ENCODE data around the gene ADH1C.
"Not testable (repeated sequence)": the region's sequence is repeated elsewhere in the genome, so short reads cannot be mapped to it uniquely, and the experiment has no call there.

Gene ADH1C

DNA sequence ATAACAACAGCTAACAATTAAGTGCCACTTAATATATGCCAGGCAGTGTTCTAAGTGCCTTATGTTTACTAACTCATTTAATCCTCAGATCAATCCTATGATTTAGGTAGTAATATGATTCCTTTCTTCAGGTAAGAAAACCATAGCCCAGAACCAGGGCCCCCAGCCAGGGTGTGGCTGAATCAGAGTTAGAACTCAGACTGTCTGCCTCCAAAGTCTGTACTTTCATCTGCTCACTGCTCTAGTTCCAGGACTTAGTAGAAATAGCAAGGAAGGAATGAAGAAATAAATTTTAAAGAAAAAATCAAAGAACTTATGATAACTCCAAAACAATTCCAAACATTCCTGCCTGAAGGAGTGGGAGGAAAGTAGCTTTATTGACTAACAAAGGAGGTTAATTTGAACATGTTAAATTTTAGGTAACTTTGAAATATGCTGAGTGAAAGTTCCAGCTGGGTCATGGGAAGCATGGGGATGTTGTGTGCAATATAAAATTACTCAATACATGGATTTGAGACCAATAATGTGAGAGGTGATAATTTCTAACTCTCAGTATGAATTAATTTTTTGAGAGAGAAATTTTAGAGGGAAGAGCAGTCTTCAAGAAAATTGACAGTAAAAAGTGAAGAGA lies 8.8 kb upstream of the ADH1C start:
- DNase-seq = no peak
- in situ Hi-C loops (cut with HindIII; ENCODE audit: low pct_ligation_motif_present, low pct_unique_long_range_greater_than_20kb, low sequenced_read_pairs) = no loop called here

DNA sequence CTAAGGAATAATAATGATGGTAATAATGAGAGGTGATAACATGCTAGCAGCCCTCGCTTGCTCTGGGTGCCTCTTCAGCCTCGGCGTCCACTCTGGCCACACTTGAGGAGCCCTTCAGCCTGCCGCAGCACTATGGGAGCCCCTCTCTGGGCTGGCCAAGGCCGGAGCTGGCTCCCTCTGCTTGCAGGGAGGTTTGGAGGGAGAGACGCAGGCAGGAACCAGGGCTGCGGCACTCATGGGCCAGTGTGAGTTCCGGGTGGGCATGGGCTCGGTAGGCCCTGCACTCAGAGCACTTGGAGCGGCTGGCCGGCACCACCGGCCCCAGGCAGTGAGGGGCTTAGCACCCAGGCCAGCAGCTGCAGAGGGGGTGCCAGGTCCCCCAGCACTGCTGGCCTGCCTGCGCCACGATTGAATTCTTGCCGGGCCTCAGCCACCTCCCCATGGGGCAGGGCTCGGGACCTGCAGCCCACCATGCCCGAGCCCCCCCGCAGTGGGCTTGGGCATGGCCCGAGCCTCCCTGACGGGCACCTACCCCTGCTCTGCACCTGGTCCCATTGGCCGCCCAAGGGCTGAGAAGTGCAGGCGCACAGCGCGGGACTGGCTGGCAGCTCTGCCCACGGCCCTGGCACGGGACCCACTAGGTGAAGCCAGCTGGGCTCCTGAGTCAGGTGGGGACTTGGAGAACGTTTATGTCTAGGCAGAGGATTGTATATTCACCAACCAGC lies 7.1 kb upstream of the ADH1C start:
- in situ Hi-C loops (cut with HindIII; ENCODE audit: low pct_ligation_motif_present, low pct_unique_long_range_greater_than_20kb, low sequenced_read_pairs) = no loop called here
- DNase-seq = no peak

DNA sequence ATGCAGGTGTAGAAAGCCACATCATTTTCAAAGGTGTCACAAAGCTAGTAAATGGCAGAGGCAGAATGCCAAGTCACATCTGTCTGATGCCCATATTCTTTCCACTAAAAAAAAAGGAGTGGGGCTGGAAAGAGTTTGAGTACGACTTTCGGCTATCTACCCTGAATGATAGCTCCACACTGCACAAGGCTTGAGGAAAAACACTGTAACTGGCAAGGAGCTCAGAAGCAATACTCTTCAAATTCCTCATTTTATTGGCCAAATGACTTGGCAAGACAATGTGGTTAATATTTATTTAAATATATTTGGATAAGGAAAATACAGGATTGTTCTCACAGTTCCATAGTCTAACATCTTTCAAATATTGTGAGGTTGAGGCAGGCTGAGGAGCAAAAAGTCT lies 5.4 kb upstream of the ADH1C start:
- DNase-seq = no peak
- in situ Hi-C loops (cut with HindIII; ENCODE audit: low pct_ligation_motif_present, low pct_unique_long_range_greater_than_20kb, low sequenced_read_pairs) = no loop called here

DNA sequence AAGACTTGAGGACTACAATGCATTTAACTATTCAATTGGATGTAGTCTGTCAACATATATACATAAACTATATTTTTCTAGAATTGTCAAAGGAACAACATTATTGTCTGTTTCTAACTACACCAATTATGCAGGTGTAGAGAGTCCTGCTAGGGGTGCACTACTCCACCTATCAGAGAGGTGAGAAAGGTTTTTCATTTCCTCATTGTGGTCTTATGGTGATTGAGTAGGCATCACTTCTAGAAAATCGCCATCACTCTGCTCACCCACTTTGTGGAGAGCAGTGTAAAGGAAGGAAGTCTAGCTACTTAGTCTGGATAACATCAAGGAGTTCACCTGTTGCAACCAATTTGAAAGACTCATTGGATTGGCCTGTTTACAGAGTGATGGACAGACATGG lies 4.4 kb upstream of the ADH1C start:
- in situ Hi-C loops (cut with HindIII; ENCODE audit: low pct_ligation_motif_present, low pct_unique_long_range_greater_than_20kb, low sequenced_read_pairs) = no loop called here
- DNase-seq = no peak

DNA sequence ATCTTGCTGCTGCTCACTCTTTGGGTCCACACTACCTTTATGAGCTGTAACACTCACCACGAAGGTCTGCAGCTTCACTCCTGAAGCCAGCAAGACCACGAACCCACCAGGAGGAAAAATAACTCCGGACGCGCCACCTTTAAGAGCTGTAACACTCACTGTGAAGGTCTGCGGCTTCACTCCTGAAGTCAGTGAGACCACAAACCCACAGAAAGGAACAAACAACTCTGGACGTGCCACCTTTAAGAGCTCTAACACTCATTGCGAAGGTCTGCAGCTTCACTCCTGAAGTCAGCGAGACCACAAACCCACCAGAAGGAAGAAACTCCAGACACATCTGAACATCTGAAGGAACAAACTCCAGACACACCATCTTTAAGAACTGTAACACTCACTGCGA lies 3.6 kb upstream of the ADH1C start:
- in situ Hi-C loops (cut with HindIII; ENCODE audit: low pct_ligation_motif_present, low pct_unique_long_range_greater_than_20kb, low sequenced_read_pairs); DNase-seq: not testable (repeated sequence)

DNA sequence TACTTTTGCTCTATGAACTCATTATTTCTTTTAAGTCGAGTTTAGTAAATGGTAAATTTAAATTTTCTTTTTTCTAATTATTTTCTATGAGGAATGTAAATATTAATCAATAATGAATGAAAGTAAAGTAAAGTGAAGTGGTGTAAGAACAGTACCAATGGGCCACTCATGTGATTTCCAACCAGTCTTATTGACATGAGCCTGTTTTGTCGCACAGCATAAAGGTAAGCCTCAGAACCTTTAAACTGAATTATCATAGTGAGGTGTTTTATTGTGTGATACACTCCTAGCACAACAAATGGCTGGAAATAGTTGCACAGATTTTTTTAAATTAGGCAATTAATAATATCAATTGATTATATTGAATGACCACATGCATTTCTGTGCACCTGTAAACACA lies 1.1 kb downstream of the ADH1C start:
- DNase-seq = no peak

DNA sequence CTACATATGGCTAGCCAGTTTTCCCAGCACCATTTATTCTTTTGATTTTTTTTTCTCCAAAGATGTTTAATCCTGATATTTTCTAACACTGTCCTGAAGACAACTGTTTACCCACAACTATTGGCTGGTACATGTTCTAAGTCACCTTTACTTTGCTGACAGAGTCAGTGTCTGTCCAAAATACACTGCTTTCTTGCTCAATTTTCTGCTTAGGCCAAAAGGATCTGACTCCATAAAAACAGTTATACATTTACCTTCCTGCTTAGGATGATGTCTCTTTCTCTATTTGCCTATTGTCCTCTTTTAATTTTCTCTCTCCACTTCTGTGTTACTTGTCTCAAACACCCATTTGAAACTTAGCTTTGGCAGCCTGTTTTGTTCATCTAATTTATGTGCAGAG lies 3.2 kb downstream of the ADH1C start:
- in situ Hi-C loops (cut with HindIII; ENCODE audit: low pct_ligation_motif_present, low pct_unique_long_range_greater_than_20kb, low sequenced_read_pairs) = no loop called here
- no peak for DNase-seq

More for the DNA sequence above, 1.1 kb downstream of the ADH1C start:
- in situ Hi-C loops (cut with HindIII; ENCODE audit: low pct_ligation_motif_present, low pct_unique_long_range_greater_than_20kb, low sequenced_read_pairs) = no loop called here

DNA sequence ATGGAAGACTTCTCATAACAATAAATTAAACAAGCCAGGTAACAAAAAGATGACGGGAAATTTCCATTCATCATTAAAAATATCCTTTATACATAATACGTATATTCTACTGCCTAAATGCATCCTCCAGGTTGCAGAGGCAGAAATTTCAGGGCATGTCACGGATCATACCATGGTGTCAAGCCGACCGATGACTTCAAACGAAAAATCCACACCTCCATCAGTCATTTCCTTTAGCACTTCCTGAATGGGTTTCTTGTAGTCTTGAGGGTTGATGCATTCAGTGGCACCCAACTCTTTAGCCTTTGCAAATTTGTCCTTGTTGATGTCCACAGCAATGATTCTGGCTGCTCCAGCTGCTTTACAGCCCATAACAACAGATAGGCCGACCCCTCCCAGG lies 9.9 kb downstream of the ADH1C start:
- in situ Hi-C loops (cut with HindIII; ENCODE audit: low pct_ligation_motif_present, low pct_unique_long_range_greater_than_20kb, low sequenced_read_pairs); DNase-seq: not testable (repeated sequence)

DNA sequence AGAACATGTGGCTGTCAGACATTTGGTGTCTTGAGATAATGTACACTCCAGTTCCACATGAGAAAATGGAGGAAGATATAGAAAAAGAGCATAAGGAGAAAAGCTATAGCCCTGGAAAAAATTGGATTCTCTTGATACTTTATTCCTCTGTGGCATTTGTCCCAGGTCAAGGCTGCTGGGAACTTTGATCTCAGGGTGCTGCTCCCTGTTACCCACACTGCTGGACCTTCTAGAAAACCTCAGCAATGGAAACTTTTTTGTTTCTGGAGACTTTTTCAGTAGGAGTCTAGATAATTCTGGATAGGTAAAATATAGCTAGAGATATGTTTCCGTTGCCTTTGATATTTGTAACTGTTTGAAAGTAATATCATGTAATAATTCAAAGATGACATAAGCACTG lies 11.1 kb downstream of the ADH1C start:
- no peak for DNase-seq
- in situ Hi-C loops (cut with HindIII; ENCODE audit: low pct_ligation_motif_present, low pct_unique_long_range_greater_than_20kb, low sequenced_read_pairs) = no loop called here

DNA sequence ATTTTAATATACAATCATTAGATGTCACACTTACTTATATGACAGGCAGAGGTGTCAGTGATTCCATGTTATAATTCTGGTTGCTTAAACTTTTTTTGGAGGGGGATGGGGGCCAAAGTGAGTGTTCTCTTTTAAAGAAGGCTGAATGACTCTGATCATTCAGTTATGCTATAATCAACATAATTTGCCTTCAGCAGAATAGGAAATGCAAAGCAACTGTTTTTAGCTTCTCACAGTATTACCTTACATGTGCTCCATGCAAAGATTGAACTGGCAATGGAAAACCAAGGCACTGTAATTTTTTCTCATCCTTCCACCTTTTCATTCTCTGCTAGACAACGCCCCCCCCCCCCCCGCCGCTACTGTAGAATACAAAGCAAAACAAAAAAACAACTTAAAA lies 13.4 kb downstream of the ADH1C start:
- no peak for DNase-seq
- in situ Hi-C loops (cut with HindIII; ENCODE audit: low pct_ligation_motif_present, low pct_unique_long_range_greater_than_20kb, low sequenced_read_pairs) = no loop called here

DNA sequence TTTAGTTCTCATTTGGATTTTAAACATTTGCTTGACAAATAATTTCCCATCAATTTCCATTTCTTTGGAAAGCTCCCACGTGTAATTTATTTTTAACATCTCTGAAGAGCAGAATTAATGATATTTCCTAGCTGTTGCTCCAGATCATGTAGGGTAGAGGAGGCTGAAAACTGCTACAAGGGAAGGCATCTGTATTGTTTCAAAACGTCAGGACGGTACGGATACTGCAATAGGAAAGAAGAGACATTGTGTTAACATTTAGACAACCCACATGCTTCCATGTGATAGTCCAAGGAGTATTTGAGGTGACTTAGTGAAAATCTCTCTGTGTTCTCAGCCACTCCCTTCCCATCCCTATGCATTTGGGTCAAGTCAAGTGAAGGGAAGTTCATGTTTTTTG lies 16.0 kb downstream of the ADH1C start:
- no peak for DNase-seq
- in situ Hi-C loops (cut with HindIII; ENCODE audit: low pct_ligation_motif_present, low pct_unique_long_range_greater_than_20kb, low sequenced_read_pairs) = no loop called here

DNA sequence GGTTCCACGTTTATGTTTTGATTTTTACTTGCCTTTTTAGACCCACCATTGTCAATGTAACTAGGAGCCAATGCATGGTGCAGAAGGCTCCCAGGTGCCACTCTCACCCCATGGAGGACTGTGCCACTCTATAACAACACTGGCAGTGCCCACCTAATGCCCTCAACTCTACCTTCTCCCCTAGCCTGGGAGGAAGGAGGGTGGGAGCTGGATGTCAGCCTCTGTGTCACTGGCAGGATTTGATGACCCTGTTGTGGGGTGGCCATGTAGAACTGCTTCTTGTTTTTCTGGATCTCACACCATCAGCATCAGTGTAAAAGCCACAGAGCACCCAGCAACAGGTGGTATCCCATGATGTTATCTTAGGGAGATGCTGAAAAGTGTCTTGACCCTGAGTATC lies 17.7 kb downstream of the ADH1C start:
- no peak for DNase-seq

DNA sequence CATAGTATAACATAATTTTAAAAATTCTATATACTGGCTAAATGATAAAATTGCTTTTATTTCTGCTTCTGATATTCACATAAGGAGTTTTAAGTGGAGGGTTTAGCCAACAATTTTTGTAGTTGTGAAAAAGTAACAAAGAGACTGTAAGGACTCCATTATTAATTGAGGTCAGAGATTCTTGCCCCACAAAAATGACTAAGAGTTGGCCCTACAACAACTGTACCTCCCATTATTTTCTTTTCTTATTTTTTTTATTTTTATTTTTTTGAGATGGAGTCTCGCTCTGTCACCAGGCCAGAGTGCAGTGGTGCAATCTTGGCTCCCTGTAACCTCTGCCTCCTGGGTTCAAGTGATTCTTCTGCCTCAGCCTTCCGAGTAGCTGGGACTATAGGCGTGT lies 21.9 kb downstream of the ADH1C start:
- in situ Hi-C loops (cut with HindIII; ENCODE audit: low pct_ligation_motif_present, low pct_unique_long_range_greater_than_20kb, low sequenced_read_pairs) = no loop called here
- DNase-seq = no peak

More for the DNA sequence above, 17.7 kb downstream of the ADH1C start:
- in situ Hi-C loops (cut with HindIII; ENCODE audit: low pct_ligation_motif_present, low pct_unique_long_range_greater_than_20kb, low sequenced_read_pairs) = no loop called here

DNA sequence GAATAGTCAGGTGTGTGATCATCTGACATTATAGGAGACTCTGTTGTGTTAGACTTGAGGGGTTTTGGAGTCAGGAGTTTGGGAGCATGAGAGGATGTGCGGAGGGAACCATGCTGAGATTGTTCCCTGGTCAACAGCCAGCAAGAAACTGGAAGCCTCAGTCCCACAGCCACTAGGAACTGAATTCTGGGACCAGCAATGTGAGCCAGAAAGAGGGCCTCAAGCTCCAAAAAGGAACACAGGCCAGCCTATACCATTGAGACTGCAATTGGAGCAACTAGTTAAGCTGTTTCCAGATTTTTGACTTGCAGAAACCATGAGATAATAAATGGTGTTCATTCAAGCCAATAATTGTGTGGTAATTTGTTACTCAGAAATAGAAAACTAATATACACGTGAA lies 22.7 kb downstream of the ADH1C start:
- in situ Hi-C loops (cut with HindIII; ENCODE audit: low pct_ligation_motif_present, low pct_unique_long_range_greater_than_20kb, low sequenced_read_pairs) = no loop called here
- no peak for DNase-seq

DNA sequence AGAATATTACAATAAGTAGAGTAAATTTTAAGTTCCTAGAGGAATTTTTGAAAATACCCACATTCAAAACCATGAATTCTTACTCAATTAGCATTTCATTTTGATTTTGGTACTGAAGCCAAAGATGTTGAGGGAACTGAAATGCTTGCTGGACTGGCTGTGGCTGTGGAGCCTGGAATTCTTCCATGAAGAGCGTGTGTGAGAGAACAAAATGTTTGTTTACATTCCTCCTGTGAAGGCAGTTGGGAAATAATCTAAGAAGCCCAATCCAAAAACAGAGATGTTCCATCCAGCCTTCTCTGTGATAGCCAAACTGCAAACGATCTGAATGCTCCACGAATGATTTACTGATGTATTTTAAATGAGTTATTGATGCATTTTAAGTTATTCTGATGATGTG lies 27.6 kb downstream of the ADH1C start:
- DNase-seq = no peak
- in situ Hi-C loops (cut with HindIII; ENCODE audit: low pct_ligation_motif_present, low pct_unique_long_range_greater_than_20kb, low sequenced_read_pairs) = no loop called here

DNA sequence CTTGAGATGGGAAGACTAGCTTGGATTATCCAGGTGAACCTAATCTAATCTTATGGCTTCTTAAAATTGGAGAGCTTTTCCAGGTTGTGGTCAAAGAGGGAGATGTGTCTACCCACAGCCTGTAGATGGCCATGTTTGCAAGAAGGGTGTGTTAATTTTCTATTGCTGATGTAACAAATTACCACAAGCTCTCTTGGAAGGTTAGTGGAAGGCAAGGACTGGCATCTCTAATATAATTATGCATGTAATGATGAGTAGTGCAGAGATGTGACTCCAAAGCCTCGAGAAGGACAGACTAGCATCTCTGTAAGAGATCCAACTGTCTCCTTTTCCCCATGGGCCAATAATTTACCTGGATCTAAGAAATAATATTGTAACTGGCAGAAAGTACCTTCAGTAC lies 28.2 kb downstream of the ADH1C start:
- in situ Hi-C loops (cut with HindIII; ENCODE audit: low pct_ligation_motif_present, low pct_unique_long_range_greater_than_20kb, low sequenced_read_pairs) = no loop called here
- DNase-seq = no peak

DNA sequence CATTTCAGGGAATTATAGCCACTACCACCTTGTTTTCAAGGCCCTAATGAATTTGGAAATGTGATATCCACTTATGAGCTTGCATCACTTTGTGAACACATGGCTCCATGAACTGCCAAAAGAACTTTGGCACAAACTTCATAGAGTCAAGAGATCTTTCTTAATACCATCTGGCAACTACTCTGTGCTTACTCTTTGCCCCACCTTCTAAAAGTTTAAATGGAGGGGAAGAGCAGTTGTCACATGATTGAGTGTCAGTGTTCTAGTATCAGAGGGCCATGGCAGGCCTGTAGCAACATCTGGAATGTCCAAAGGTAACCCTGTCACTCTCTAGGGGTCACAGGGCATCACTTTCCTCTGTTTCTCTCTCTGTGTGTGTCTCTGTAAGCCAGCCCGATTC lies 28.8 kb downstream of the ADH1C start:
- in situ Hi-C loops (cut with HindIII; ENCODE audit: low pct_ligation_motif_present, low pct_unique_long_range_greater_than_20kb, low sequenced_read_pairs) = no loop called here

DNA sequence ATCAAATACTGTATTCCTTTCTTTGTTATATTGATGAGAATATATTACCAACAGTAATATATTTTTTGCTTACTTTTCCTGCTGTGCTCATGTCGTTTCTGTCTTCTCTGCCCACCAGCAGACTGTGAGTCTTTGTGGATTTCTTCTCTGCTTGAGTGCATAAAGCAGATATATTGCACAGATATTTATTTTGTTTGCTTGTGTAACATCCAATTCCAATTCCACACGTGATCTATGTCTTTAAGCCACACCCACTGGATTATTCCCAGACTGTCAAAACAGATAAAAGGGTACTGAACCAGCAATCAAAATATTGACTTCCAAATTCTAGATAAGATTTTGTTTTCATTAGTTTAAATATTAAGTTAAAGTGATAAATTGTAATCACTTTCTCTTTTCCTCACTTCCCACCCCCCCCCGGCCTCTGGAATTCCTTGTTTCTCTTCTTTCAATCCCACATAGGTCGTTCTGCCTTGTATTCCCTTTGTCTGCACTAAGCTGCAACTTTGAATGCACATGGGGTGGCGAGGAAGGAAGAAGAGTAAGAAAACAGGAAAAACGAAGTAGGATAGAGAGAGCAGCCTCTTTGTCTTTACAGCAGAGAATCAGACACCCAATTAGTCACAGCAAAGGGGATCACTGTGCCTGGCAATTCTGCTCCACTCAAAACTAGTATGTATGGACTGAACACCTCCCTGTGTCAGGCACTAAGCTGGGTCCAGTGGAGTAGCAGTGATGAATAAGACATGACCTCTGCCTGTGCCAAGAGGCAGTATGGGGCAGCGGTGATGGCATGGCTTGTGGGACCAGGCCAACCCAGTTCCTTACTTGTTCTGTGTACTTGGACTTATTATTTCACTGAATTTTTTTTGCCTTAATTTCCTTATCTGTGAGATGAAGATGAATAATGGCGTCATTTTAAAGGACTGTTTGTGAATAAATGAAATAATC lies 31.0 kb downstream of the ADH1C start, which contains the start of gene ADH1B:
ADH1B (minus strand) TSS at position 161 of the 951 bp plus-strand sequence; CDS start at position 91, 70 bp downstream.
- in situ Hi-C loops (cut with HindIII; ENCODE audit: low pct_ligation_motif_present, low pct_unique_long_range_greater_than_20kb, low sequenced_read_pairs) = no loop called here
- no peak for DNase-seq

More for the DNA sequence above, 28.8 kb downstream of the ADH1C start:
- no peak for DNase-seq

DNA sequence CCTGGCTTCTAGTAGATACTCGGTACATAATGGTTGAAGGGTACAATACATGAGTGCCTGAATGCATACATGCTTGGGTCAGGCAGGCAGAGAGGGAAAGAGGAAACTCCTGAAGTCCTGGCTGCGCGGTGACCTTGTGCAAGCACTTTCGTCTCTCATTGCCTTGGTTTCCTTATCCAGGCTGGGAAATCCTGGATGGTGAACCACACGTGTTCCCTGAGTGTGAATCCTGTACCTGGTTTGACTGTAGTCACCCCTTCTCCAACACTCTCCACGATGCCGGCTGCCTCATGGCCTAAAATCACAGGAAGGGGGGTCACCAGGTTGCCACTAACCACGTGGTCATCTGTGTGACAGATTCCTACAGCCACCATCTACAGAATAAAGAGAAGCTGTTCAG lies 34.7 kb downstream of the ADH1C start:
- in situ Hi-C loops (cut with HindIII; ENCODE audit: low pct_ligation_motif_present, low pct_unique_long_range_greater_than_20kb, low sequenced_read_pairs) = not testable (repeated sequence)

More for the DNA sequence above, 34.7 kb downstream of the ADH1C start:
- DNase-seq = not testable (repeated sequence)

All from ACHN (cell line).